ENCODE data around the gene PMEPA1.

The PMEPA1 gene

GRCh38 chr20:57605878-57606277 is 103.9 kb downstream of the PMEPA1 start:
- DNase-seq, result no peak

- no peak for DNase-seq
These were observed 104.8 kb downstream of the PMEPA1 start for GRCh38 chr20:57605045-57605444.

GRCh38 chr20:57603120-57603519 is 106.7 kb downstream of the PMEPA1 start:
- no peak for DNase-seq

GRCh38 chr20:57601737-57602136 is 108.1 kb downstream of the PMEPA1 start:
- DNase-seq, result no peak

GRCh38 chr20:57601211-57601570 is 108.6 kb downstream of the PMEPA1 start:
- DNase-seq, result no peak

GRCh38 chr20:57600320-57601210 is 109.2 kb downstream of the PMEPA1 start:
- DNase-seq, result no peak

- DNase-seq, result no peak
These were observed 111.3 kb downstream of the PMEPA1 start for GRCh38 chr20:57598491-57598890.

Measured in right forelimb (tissue), 1 donor.